ENCODE results near the gene SARS1.

DNA sequence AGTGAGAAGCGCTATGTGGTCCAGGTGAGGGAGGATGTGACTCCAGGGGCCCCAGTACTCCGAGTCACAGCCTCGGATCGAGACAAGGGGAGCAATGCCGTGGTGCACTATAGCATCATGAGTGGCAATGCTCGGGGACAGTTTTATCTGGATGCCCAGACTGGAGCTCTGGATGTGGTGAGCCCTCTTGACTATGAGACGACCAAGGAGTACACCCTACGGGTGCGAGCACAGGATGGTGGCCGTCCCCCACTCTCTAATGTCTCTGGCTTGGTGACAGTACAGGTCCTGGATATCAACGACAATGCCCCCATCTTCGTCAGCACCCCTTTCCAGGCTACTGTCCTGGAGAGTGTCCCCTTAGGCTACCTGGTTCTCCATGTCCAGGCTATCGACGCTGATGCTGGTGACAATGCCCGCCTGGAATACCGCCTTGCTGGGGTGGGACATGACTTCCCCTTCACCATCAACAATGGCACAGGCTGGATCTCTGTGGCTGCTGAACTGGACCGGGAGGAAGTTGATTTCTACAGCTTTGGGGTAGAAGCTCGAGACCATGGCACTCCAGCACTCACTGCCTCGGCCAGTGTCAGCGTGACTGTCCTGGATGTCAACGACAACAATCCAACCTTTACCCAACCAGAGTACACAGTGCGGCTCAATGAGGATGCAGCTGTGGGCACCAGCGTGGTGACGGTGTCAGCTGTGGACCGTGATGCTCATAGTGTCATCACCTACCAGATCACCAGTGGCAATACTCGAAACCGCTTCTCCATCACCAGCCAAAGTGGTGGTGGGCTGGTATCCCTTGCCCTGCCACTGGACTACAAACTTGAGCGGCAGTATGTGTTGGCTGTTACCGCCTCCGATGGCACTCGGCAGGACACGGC lies 37.8 kb downstream of the SARS1 start:
- TF ChIP-seq CTCF (IDR thresholded peaks at IDR 0.05; ENCODE audit: poor library complexity): no peak
- TF ChIP-seq EZH2phosphoT487 (IDR thresholded peaks at IDR 0.05; ENCODE audit: low read depth, severe bottlenecking, unreplicated experiment): no peak

All from hepatocyte (in vitro differentiated cells).